Upper lobe of left lung (tissue), 6 donors: ENCODE measurements around the gene ASCC3. TPM values are rescaled to one million over a fixed set of nuclear protein-coding genes. Genes with fewer than 3 reads are reported as not detected.

ENCODE experiments used
- ATAC-seq, 2 donors: fragments of 200-7000 bp; cut with Tn5 transposase; one replicate each; pipeline ENCODE4 v1.9.1; 2022; ENCODE audit warnings: mild to moderate bottlenecking in 2 of 2, moderate library complexity in 2 of 2; ENCODE audit not compliant: low FRiP score in 2 of 2
- DNase-seq, 2 donors: peaks; one replicate each; pipeline ENCODE4 v3.0.0-alpha.2; 2019 to 2020
- H3K27ac ChIP-seq, 4 donors: fragments of 200-600 bp; sonication (generic); one replicate each; pipeline ENCODE4 v1.5.1; 2016 to 2019
- H3K27me3 ChIP-seq, 4 donors: fragments of 200-600 bp; sonication (generic); one replicate each; pipeline ENCODE4 v1.5.1; 2017 to 2019
- H3K36me3 ChIP-seq, 4 donors: fragments of 200-600 bp; sonication (generic); one replicate each; pipeline ENCODE4 v1.5.1; 2016 to 2019
- H3K4me1 ChIP-seq, 4 donors: fragments of 200-600 bp; sonication (generic); one replicate each; pipeline ENCODE4 v1.5.1; 2018 to 2019
- H3K4me3 ChIP-seq, 4 donors: fragments of 200-600 bp; sonication (generic); one replicate each; pipeline ENCODE4 v1.5.1; 2017 to 2019; ENCODE audit warnings: mild to moderate bottlenecking in 2 of 4, moderate library complexity in 1 of 4
- H3K9me3 ChIP-seq, 4 donors: fragments of 200-600 bp; sonication (generic); one replicate each; pipeline ENCODE4 v1.5.1; 2018 to 2019
- CTCF ChIP-seq, 6 experiments: fragments of 450-650 bp in 4 of 6; fragments of 200-600 bp in 2 of 6; sonication (generic) in 2 of 6; IDR thresholded peaks; one replicate each; pipeline ENCODE4 v1.5.1; 2016 to 2019; ENCODE audit warnings: antibody characterized with exemption in 6 of 6
- EP300 ChIP-seq, 4 donors: sonication (generic); formaldehyde crosslinking; IDR thresholded peaks; one replicate each; pipeline ENCODE4 v1.5.1; 2017; ENCODE audit warnings: antibody characterized with exemption in 4 of 4, control low read depth in 2 of 4
- POLR2A ChIP-seq, 4 donors: fragments of 450-650 bp; IDR thresholded peaks; one replicate each; pipeline ENCODE4 v1.5.1; 2016 to 2017; ENCODE audit warnings: antibody characterized with exemption in 4 of 4, mild to moderate bottlenecking in 2 of 4
- POLR2AphosphoS5 ChIP-seq, 2 donors: sonication (generic); formaldehyde crosslinking; IDR thresholded peaks; one replicate each; pipeline ENCODE4 v1.5.1; 2017; ENCODE audit warnings: antibody characterized with exemption in 2 of 2
- WGBS, 2 donors: methylation state at CpG; one replicate each; pipeline ENCODE4 v1.1.5; 2017 to 2018; 5-methylcytosine and 5-hydroxymethylcytosine counted together
- total RNA-seq, 6 donors: library from RNA; depleted of rRNA in 4 of 6; stranded (reverse); fragments of >200 nt in 4 of 6; gene quantifications; one replicate each; pipeline versions ENCODE4 v1.1.0 to v1.2.1, GENCODE V29; 2016 to 2021
- donor health status: DM: no; HTN: no; CAD: no; lungs with moderate emphysema.
- donor health status: DM: no; HTN: yes; CAD: no; lungs with severe emphysema.

Gene ASCC3
- total RNA-seq, 6 donors from 2014 or later, result 18.4 to 52.2 (median 33.9) TPM

DNA sequence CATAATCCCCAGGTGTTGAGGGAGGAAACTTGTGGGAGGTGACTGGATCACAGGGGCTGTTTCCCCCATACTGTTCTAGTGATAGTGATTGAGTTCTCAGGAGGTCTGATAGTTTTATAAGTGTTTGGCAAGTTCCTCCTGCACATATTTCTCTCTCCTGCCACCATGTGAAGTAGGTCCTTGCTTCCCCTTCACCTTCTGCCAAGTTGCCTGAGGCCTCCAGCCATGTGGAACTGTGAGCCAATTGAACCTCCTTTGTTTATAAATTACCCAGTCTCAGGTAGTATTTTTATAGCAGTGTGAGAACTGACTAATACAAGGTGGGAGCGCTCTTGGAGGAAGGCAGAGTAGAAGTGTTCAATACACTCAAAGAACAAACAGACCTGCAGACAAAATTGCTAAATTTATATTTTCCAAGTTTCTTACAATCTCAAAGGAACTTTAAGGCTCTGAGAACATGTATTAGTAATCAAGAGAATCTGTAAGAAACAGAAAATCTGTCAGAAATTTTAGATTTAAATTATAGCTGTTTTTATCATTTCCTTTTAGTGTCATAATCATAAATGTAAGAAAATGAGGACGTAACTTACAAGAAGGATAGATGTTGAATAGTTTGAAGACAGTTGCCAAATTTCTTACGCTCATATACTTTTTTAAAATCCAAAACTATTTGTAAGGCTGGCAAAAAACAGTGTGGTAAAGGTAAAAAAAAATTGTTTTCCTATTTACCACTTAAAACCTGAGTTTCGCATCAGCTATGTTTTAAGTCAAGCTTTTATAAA is 77.7 kb downstream of the ASCC3 start:
- no peaks in the 10 kb centered on the region for H3K9me3 ChIP-seq
- no peak for DNase-seq
- TF ChIP-seq EP300 (IDR thresholded peaks at IDR 0.05), result no peak
- TF ChIP-seq POLR2AphosphoS5 (IDR thresholded peaks at IDR 0.05), result no peak
- TF ChIP-seq CTCF (IDR thresholded peaks at IDR 0.05), result no peak
- no peak for TF ChIP-seq POLR2A (IDR thresholded peaks at IDR 0.05)
- H3K4me1 ChIP-seq, result peaks cover 0 to 4% (median 0%) of the 10 kb centered on the region in 4 donors
- ATAC-seq, result no peak
- no peaks in the 10 kb centered on the region for H3K27me3 ChIP-seq
- H3K4me3 ChIP-seq, result no peak overlapping the region
- H3K27ac ChIP-seq, result no peak overlapping the region
- H3K36me3 ChIP-seq, result peaks cover 0 to 21% (median 0%) of the 10 kb centered on the region in 4 donors
- WGBS, 2 donors, result 80 to 92% methylated on average over 4 of the region's 4 CpGs

DNA sequence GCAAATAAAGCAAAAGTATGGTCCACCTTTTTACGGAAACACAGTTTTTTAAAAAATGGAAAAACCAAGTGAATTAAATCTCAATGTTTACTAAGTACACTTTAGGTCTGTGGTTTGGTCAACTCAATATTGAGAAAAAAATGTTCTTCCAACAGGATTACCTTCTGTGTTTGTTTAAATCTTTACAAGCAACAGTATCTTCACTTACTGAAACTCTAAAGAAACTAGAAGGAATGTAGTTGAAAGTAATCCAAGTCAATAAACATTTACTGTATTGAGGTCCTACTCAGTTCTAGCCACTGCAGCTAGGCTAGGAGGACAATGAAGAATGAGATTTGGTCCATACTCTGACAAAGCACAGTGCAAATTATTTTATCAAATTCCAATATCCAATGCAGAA is 80.1 kb downstream of the ASCC3 start:
- no peaks in the 10 kb centered on the region for H3K9me3 ChIP-seq
- H3K4me1 ChIP-seq, result peaks cover 0 to 4% (median 0%) of the 10 kb centered on the region in 4 donors
- TF ChIP-seq EP300 (IDR thresholded peaks at IDR 0.05), result no peak
- TF ChIP-seq CTCF (IDR thresholded peaks at IDR 0.05), result no peak
- no peak for TF ChIP-seq POLR2AphosphoS5 (IDR thresholded peaks at IDR 0.05)
- TF ChIP-seq POLR2A (IDR thresholded peaks at IDR 0.05), result no peak
- no peak overlapping the region for H3K4me3 ChIP-seq
- no peak for DNase-seq
- ATAC-seq, result no peak
- 93 to 94% methylated on average over 1 of the region's 1 CpG for WGBS, 2 donors
- peaks cover 0 to 30% (median 0%) of the 10 kb centered on the region in 4 donors for H3K36me3 ChIP-seq
- H3K27me3 ChIP-seq, result no peaks in the 10 kb centered on the region
- H3K27ac ChIP-seq, result no peak overlapping the region

DNA sequence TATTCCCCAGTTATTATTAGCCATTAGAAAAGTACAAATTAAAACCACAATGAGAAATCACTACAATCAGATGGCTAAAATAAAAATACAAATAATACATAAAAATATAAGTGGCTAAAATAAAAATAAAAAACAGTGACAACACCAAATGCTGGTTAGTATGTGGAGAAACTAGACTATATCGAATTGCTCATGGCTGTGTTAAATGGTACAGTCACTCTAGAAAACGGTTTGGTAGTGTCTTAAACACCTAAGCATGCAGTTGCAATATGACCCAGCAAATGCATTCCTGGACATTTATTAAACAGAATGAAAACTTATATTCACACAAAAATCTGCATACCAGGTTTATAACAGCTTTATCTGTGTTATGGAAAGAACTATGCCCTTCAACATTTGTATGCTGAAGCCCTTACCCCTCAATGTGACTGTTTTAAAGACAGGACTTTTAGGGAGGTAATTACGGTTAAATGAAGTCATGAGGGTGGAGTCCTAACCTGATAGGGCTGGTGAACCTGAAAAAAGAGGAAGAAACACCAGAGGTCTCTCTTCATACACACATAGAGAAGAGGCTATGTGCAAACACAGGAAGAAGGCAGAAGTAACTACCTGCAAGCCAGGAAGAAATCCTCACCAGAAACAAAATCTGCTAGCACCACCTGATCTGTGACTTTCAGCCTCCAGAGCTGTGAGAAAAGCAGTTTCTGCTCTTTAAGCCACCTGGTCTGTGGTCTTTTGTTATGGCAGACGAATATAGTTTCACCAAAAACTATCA is 84.9 kb downstream of the ASCC3 start:
- Histone ChIP-seq H3K4me1 (no peaks in the 10 kb centered on the region), H3K4me3 (no peak overlapping the region), H3K36me3 (peaks cover 0 to 16% (median 0%) of the 10 kb centered on the region in 4 donors), H3K27ac (no peak overlapping the region), H3K27me3 (no peaks in the 10 kb centered on the region), H3K9me3 (no peaks in the 10 kb centered on the region)
- no peak for DNase-seq
- 91 to 97% methylated on average over 4 of the region's 4 CpGs for WGBS, 2 donors
- TF ChIP-seq EP300 (IDR thresholded peaks at IDR 0.05) (no peak), POLR2A (IDR thresholded peaks at IDR 0.05) (no peak), POLR2AphosphoS5 (IDR thresholded peaks at IDR 0.05) (no peak), CTCF (IDR thresholded peaks at IDR 0.05) (no peak)
- ATAC-seq, result no peak

GRCh38 chr6:100790084-100790483 is 91.0 kb downstream of the ASCC3 start:
- 71 to 81% methylated on average over 2 of the region's 2 CpGs for WGBS, 2 donors
- DNase-seq (no peak), ATAC-seq (no peak)
- H3K9me3 ChIP-seq, result no peaks in the 10 kb centered on the region
- H3K36me3 ChIP-seq, result no peaks in the 10 kb centered on the region
- H3K27me3 ChIP-seq, result no peaks in the 10 kb centered on the region
- H3K4me1 ChIP-seq, result no peaks in the 10 kb centered on the region
- no peak overlapping the region for H3K27ac ChIP-seq
- TF ChIP-seq POLR2A (IDR thresholded peaks at IDR 0.05), result no peak
- TF ChIP-seq CTCF (IDR thresholded peaks at IDR 0.05), result no peak
- TF ChIP-seq POLR2AphosphoS5 (IDR thresholded peaks at IDR 0.05), result no peak
- TF ChIP-seq EP300 (IDR thresholded peaks at IDR 0.05), result no peak
- no peak overlapping the region for H3K4me3 ChIP-seq
